GM12878 (cell line): ENCODE results near the gene VIT. TPM values are rescaled to one million over a fixed set of nuclear protein-coding genes. Genes with fewer than 3 reads are reported as not detected.

Source experiments
- ATAC-seq: fragments of 200-7000 bp; cut with Tn5 transposase; 3 replicates; pipeline ENCODE4 v1.9.1; 2020; ENCODE audit warnings: mild to moderate bottlenecking, moderate library complexity
- BruUV-seq: library from RNA; stranded (reverse); fragments of 400-500 nt; replicated peaks from 2 replicates; lab custom pipeline; 2021; lab: Mats Ljungman, UMichigan
- CTCF ChIA-PET: fragments of 300-600 bp; sonication (Branson Sonifier 250); formaldehyde crosslinking; extraction: SDS; loops from one replicate; lab custom pipeline; 2021; ENCODE audit warnings: inconsistent platforms; lab: Yijun Ruan, JAX
- POLR2A ChIA-PET: fragments of 350-600 bp; formaldehyde crosslinking; extraction: SDS; loops from one replicate; lab custom pipeline; 2021; ENCODE audit warnings: inconsistent platforms; lab: Charles Lee
- RAD21 ChIA-PET: fragments of 300-600 bp; sonication (Branson Sonifier 250); formaldehyde crosslinking; loops from one replicate; lab custom pipeline; 2023; ENCODE audit warnings: antibody characterized with exemption; ENCODE audit not compliant: unreplicated experiment; lab: Charles Lee
- SMC1A ChIA-PET: fragments of 300-600 bp; sonication (Branson Sonifier 250); formaldehyde crosslinking; loops from one replicate; lab custom pipeline; 2023; ENCODE audit not compliant: unreplicated experiment, uncharacterized antibody; lab: Charles Lee
- DNase-seq: peaks from one replicate; pipeline ENCODE4 v3.0.0-alpha.2; 2011; ENCODE audit warnings: low read depth, low spot score
- FAIRE-seq: peaks from 3 replicates; lab custom pipeline; 2011; peaks lifted over from hg19 to GRCh38; lab: Jason Lieb, UNC
- H2AFZ ChIP-seq: 2 replicates; pipeline ENCODE4 v1.6.0; 2011; ENCODE audit warnings: low read depth, low read length, control low read depth; ENCODE audit not compliant: control insufficient read depth
- H3K27ac ChIP-seq: 2 replicates; pipeline ENCODE4 v1.5.1; 2011; ENCODE audit warnings: control low read depth; ENCODE audit not compliant: control insufficient read depth, insufficient read depth
- H3K27me3 ChIP-seq, 2 experiments: replicated peaks in 1 of 2; 2 replicates each; pipeline versions ENCODE4 v1.6.0 to v1.6.1; 2011; ENCODE audit warnings: low read length in 1 of 2; ENCODE audit not compliant: control insufficient read depth in 2 of 2, insufficient read depth in 2 of 2
- H3K36me3 ChIP-seq, 2 experiments: 2 replicates each; pipeline ENCODE4 v1.5.1; 2011; ENCODE audit warnings: low read length in 1 of 2; ENCODE audit not compliant: control insufficient read depth in 2 of 2, insufficient read depth in 2 of 2
- H3K4me1 ChIP-seq: 2 replicates; pipeline ENCODE4 v1.6.1; 2011; ENCODE audit warnings: mild to moderate bottlenecking, low read length, moderate library complexity, mixed read lengths; ENCODE audit not compliant: control insufficient read depth, insufficient read depth
- H3K4me2 ChIP-seq: 2 replicates; pipeline ENCODE4 v1.6.0; 2011; ENCODE audit warnings: control low read depth; ENCODE audit not compliant: control insufficient read depth, insufficient read depth
- H3K4me3 ChIP-seq: fragments of 200-600 bp; sonication (generic); 2 replicates; pipeline ENCODE4 v1.5.1; 2016
- H3K79me2 ChIP-seq: 2 replicates; pipeline ENCODE4 v1.6.0; 2011; ENCODE audit warnings: low read length; ENCODE audit not compliant: control insufficient read depth, insufficient read depth
- H3K9ac ChIP-seq: 2 replicates; pipeline ENCODE4 v1.8.0; 2011; ENCODE audit warnings: low read length, control low read depth, mixed read lengths; ENCODE audit not compliant: control insufficient read depth, insufficient read depth
- H3K9me3 ChIP-seq: replicated peaks from 3 replicates; pipeline ENCODE4 v1.5.1; 2011; ENCODE audit warnings: mild to moderate bottlenecking, low read length; ENCODE audit not compliant: control insufficient read depth, insufficient read depth
- H4K20me1 ChIP-seq: 2 replicates; pipeline ENCODE4 v1.6.0; 2011; ENCODE audit not compliant: control insufficient read depth, insufficient read depth
- FOS ChIP-seq: IDR thresholded peaks from 3 replicates; pipeline ENCODE4 v1.6.1; 2011; ENCODE audit warnings: borderline replicate concordance; ENCODE audit not compliant: insufficient read length; ENCODE audit errors: extremely low read depth
- HDAC2 ChIP-seq: fragments of 200-600 bp; sonication (generic); IDR thresholded peaks from 2 replicates; pipeline ENCODE4 v1.6.1; 2017
- IRF4 ChIP-seq: IDR thresholded peaks from 2 replicates; pipeline ENCODE4 v1.6.1; 2011; ENCODE audit warnings: low read depth, low read length
- LARP7 ChIP-seq: fragments of 450-650 bp; IDR thresholded peaks from 2 replicates; pipeline ENCODE4 v1.6.1; 2017; ENCODE audit warnings: mild to moderate bottlenecking
- NBN ChIP-seq: fragments of 450-650 bp; IDR thresholded peaks from 2 replicates; pipeline ENCODE4 v1.6.1; 2016
- NR2C1 ChIP-seq: fragments of 450-650 bp; IDR thresholded peaks from 2 replicates; pipeline ENCODE4 v1.6.1; 2017; ENCODE audit warnings: antibody characterized with exemption, mild to moderate bottlenecking, moderate library complexity
- NR2F1 ChIP-seq: fragments of 450-650 bp; conservative IDR thresholded peaks from 2 replicates; pipeline ENCODE4 v1.6.1; 2017; ENCODE audit warnings: mild to moderate bottlenecking
- POLR2AphosphoS2 ChIP-seq: IDR thresholded peaks from 2 replicates; pipeline ENCODE4 v1.6.1; 2011; ENCODE audit warnings: low read depth, mild to moderate bottlenecking, low read length, improper control_type of control experiment, moderate library complexity
- SMARCA5 ChIP-seq: fragments of 450-650 bp; IDR thresholded peaks from 2 replicates; pipeline ENCODE4 v1.6.1; 2017; ENCODE audit warnings: mild to moderate bottlenecking
- SUPT20H ChIP-seq: IDR thresholded peaks from 2 replicates; pipeline ENCODE4 v1.6.1; 2011; ENCODE audit warnings: low read depth, mild to moderate bottlenecking, low read length, moderate library complexity, borderline replicate concordance; ENCODE audit not compliant: control insufficient read depth
- SUZ12 ChIP-seq: fragments of 200-600 bp; sonication (generic); IDR thresholded peaks from one replicate; pipeline ENCODE4 v1.6.1; 2018; ENCODE audit warnings: antibody characterized with exemption, mild to moderate bottlenecking; ENCODE audit not compliant: unreplicated experiment
- TBL1XR1 ChIP-seq: IDR thresholded peaks from 2 replicates; pipeline ENCODE4 v1.6.1; 2012; ENCODE audit warnings: low read depth, low read length, improper control_type of control experiment
- WGBS: methylation state at CpG from one replicate; pipeline ENCODE4 v1.1.6; 2016; ENCODE audit warnings: low lambda C conversion rate; ENCODE audit not compliant: insufficient replicate concordance, insufficient coverage; ENCODE audit errors: missing lambda C conversion rate; 5-methylcytosine and 5-hydroxymethylcytosine counted together
- in situ Hi-C: fragments of 300-500 bp; cut with MboI; formaldehyde crosslinking; loops from 9 replicates; pipeline ENCODE4 v1.14.3; 2018; ENCODE audit warnings: mixed read lengths
- intact Hi-C: fragments of 100-400 bp; cut with micrococcal nuclease; formaldehyde crosslinking; loops from one replicate; pipeline ENCODE4 v1.14.2; 2022; ENCODE audit not compliant: unreplicated experiment
- polyA plus RNA-seq, 11 experiments: library from polyadenylated mRNA; depleted of rRNA in 4 of 11; unstranded in 6 of 11; stranded (reverse) in 5 of 11; fragments of >200 nt; fragmentation: Nextera tagmentation in 4 of 11; fragmentation: Illumina TruSeq in 1 of 11; extraction: Ambion mirVana in 4 of 11; extraction: Trizol in 1 of 11; gene quantifications; 1 replicate in 1 of 11; 2 replicates in 10 of 11; pipeline versions ENCODE4 v1.2.1 to v1.2.3, GENCODE V29; 2011 to 2016; ENCODE audit warnings: inconsistent platforms in 2 of 11, missing spikeins in 2 of 11, low read depth in 1 of 11
- total RNA-seq, 4 experiments: library from RNA; depleted of rRNA in 3 of 4; stranded (reverse); fragments of >200 nt in 3 of 4; fragmentation: Illumina TruSeq in 1 of 4; extraction: Trizol in 1 of 4; gene quantifications; 2 replicates each; pipeline versions ENCODE4 v1.2.1 to v1.2.3, GENCODE V29; 2013 to 2021
- TF ChIP-seq, protein P1 (sequence below): fragments of 450-650 bp; IDR thresholded peaks from 2 replicates; pipeline ENCODE4 v1.6.1; 2016; ENCODE audit warnings: mild to moderate bottlenecking, moderate library complexity, borderline replicate concordance
- TF ChIP-seq, protein P2 (sequence below): IDR thresholded peaks from 2 replicates; pipeline ENCODE4 v1.6.1; 2012; ENCODE audit warnings: mild to moderate bottlenecking, low read depth, low read length
- TF ChIP-seq, protein P3 (sequence below): fragments of 450-650 bp; IDR thresholded peaks from 2 replicates; pipeline ENCODE4 v1.6.1; 2014; ENCODE audit warnings: mild to moderate bottlenecking
- TF ChIP-seq, protein P4 (sequence below): fragments of 150-350 bp; IDR thresholded peaks from 2 replicates; pipeline ENCODE4 v1.6.1; 2014; ENCODE audit warnings: mild to moderate bottlenecking, low read depth, low read length

Gene VIT
- total and polyA plus RNA-seq, 10 of the 15 experiments (the other 5 are each of a cell fraction or from before 2014, with no cell fraction given) = 0.05 to 0.14 TPM; not detected in 8

DNA sequence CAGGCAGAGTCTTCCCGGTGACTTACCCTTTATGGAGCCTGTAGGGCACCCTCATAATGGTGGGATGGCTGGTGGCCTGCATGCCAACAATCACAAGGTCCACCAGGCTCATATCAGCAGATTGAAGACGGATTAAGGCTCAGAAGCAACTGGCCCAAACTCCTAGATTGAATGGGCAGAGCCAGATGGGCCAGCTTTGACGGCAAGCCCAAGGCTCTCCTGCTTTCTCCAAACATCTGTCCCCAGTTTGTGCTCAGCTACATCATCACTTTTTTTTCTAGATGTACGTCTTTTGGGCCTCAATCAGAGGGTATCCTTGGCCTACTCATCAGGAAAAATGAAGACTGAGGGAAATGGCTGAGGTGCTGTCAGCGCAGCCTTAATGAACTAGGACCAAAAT lies 114.6 kb downstream of the VIT start:
- H2AFZ ChIP-seq = no peak overlapping the region
- no peaks in the 10 kb centered on the region for H3K9me3 ChIP-seq
- H3K27me3 ChIP-seq = no peaks in the 10 kb centered on the region; a peak in 1 of 4 replicates
- DNase-seq (no peak), ATAC-seq (no peak), FAIRE-seq (no peak)
- intact Hi-C loops = no loop called here
- no peak overlapping the region for H3K27ac ChIP-seq
- ChIA-PET POLR2A (no interaction called here), CTCF (interaction anchor here (0.8 to 2.6 kb wide), 6 partner anchors 8 to 108 kb away, joined by 3 to 11 read pairs (median 6); no protein-coding TSS in a partner anchor), SMC1A (interaction anchor here (1.0 to 2.4 kb wide), 3 partner anchors 9 to 13 kb away, joined by 3 to 7 read pairs (median 3); no protein-coding TSS in a partner anchor), RAD21 (no interaction called here)
- H3K4me3 ChIP-seq = no peak overlapping the region
- BruUV-seq = no TSS peak
- H3K9ac ChIP-seq = no peak overlapping the region
- H3K4me1 ChIP-seq = no peaks in the 10 kb centered on the region
- H3K36me3 ChIP-seq = no peaks in the 10 kb centered on the region
- H3K79me2 ChIP-seq = no peaks in the 10 kb centered on the region
- H3K4me2 ChIP-seq = no peak overlapping the region
- in situ Hi-C loops = no loop called here
- 29% methylated on average over 5 of the region's 5 CpGs for WGBS
- no peaks in the 10 kb centered on the region for H4K20me1 ChIP-seq
- TF ChIP-seq SMARCA5 = no peak
- no peak for TF ChIP-seq NR2C1
- no peak for TF ChIP-seq TBL1XR1
- TF ChIP-seq, protein P1, sequence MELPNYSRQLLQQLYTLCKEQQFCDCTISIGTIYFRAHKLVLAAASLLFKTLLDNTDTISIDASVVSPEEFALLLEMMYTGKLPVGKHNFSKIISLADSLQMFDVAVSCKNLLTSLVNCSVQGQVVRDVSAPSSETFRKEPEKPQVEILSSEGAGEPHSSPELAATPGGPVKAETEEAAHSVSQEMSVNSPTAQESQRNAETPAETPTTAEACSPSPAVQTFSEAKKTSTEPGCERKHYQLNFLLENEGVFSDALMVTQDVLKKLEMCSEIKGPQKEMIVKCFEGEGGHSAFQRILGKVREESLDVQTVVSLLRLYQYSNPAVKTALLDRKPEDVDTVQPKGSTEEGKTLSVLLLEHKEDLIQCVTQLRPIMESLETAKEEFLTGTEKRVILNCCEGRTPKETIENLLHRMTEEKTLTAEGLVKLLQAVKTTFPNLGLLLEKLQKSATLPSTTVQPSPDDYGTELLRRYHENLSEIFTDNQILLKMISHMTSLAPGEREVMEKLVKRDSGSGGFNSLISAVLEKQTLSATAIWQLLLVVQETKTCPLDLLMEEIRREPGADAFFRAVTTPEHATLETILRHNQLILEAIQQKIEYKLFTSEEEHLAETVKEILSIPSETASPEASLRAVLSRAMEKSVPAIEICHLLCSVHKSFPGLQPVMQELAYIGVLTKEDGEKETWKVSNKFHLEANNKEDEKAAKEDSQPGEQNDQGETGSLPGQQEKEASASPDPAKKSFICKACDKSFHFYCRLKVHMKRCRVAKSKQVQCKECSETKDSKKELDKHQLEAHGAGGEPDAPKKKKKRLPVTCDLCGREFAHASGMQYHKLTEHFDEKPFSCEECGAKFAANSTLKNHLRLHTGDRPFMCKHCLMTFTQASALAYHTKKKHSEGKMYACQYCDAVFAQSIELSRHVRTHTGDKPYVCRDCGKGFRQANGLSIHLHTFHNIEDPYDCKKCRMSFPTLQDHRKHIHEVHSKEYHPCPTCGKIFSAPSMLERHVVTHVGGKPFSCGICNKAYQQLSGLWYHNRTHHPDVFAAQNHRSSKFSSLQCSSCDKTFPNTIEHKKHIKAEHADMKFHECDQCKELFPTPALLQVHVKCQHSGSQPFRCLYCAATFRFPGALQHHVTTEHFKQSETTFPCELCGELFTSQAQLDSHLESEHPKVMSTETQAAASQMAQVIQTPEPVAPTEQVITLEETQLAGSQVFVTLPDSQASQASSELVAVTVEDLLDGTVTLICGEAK = no peak
- TF ChIP-seq NBN = no peak
- TF ChIP-seq, protein P2, sequence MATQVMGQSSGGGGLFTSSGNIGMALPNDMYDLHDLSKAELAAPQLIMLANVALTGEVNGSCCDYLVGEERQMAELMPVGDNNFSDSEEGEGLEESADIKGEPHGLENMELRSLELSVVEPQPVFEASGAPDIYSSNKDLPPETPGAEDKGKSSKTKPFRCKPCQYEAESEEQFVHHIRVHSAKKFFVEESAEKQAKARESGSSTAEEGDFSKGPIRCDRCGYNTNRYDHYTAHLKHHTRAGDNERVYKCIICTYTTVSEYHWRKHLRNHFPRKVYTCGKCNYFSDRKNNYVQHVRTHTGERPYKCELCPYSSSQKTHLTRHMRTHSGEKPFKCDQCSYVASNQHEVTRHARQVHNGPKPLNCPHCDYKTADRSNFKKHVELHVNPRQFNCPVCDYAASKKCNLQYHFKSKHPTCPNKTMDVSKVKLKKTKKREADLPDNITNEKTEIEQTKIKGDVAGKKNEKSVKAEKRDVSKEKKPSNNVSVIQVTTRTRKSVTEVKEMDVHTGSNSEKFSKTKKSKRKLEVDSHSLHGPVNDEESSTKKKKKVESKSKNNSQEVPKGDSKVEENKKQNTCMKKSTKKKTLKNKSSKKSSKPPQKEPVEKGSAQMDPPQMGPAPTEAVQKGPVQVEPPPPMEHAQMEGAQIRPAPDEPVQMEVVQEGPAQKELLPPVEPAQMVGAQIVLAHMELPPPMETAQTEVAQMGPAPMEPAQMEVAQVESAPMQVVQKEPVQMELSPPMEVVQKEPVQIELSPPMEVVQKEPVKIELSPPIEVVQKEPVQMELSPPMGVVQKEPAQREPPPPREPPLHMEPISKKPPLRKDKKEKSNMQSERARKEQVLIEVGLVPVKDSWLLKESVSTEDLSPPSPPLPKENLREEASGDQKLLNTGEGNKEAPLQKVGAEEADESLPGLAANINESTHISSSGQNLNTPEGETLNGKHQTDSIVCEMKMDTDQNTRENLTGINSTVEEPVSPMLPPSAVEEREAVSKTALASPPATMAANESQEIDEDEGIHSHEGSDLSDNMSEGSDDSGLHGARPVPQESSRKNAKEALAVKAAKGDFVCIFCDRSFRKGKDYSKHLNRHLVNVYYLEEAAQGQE = no peak
- no peak for TF ChIP-seq FOS
- no peak for TF ChIP-seq HDAC2
- TF ChIP-seq SUPT20H = no peak
- TF ChIP-seq LARP7 = no peak
- TF ChIP-seq IRF4 = no peak
- TF ChIP-seq POLR2AphosphoS2 = no peak
- TF ChIP-seq, protein P3, sequence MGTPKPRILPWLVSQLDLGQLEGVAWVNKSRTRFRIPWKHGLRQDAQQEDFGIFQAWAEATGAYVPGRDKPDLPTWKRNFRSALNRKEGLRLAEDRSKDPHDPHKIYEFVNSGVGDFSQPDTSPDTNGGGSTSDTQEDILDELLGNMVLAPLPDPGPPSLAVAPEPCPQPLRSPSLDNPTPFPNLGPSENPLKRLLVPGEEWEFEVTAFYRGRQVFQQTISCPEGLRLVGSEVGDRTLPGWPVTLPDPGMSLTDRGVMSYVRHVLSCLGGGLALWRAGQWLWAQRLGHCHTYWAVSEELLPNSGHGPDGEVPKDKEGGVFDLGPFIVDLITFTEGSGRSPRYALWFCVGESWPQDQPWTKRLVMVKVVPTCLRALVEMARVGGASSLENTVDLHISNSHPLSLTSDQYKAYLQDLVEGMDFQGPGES = no peak
- TF ChIP-seq NR2F1 = no peak
- no peak for TF ChIP-seq SUZ12
- TF ChIP-seq, protein P4, sequence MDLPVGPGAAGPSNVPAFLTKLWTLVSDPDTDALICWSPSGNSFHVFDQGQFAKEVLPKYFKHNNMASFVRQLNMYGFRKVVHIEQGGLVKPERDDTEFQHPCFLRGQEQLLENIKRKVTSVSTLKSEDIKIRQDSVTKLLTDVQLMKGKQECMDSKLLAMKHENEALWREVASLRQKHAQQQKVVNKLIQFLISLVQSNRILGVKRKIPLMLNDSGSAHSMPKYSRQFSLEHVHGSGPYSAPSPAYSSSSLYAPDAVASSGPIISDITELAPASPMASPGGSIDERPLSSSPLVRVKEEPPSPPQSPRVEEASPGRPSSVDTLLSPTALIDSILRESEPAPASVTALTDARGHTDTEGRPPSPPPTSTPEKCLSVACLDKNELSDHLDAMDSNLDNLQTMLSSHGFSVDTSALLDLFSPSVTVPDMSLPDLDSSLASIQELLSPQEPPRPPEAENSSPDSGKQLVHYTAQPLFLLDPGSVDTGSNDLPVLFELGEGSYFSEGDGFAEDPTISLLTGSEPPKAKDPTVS = no peak
